Measurements from ENCODE around the gene DPYSL4.

DPYSL4 gene

DNA sequence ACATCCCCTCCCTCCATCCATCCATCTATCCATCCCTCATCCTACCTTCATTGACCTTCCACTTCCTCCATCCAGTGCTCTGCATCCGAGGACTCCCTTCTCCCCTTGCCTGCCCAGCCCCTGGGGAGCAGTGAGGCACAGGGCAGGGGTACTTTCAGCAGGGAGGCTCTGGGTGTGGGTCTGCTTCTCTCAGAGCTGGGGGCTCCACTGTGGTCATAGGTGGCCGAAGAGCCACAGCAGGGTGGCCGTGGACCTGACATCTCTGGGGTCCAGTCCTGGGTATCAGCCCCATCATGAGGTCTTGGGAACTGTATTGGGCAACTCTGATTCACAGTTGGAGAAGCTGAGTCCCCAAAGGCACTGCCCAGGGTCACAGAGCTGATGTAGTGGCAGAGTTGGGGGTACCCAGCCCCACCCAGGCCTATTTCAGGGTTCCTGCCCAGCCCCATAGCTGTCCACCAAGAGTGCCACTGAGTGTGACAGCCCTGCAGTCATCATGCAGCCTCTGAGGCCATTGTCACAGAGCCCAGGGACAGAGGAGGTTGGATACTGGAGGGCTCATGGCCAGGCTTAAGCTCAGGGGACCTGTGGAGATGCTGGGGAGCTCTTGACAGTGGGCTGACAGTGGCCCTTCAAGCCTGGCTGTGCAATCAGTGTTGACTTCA, 35.3 kb upstream of the DPYSL4 start:
- TF ChIP-seq FOXP2 (optimal IDR thresholded peaks at IDR 0.05; ENCODE audit: borderline replicate concordance, extremely low read depth, extremely low read length, insufficient read depth) (no peak), SIN3A (IDR thresholded peaks at IDR 0.05; ENCODE audit: borderline replicate concordance, insufficient read depth, low read length) (no peak), TAF1 (IDR thresholded peaks at IDR 0.05; ENCODE audit: borderline replicate concordance, insufficient read depth, low read length) (no peak), POLR2AphosphoS5 (IDR thresholded peaks at IDR 0.05; ENCODE audit: low read depth, low read length) (no peak)
- TF ChIP-seq, protein P1, sequence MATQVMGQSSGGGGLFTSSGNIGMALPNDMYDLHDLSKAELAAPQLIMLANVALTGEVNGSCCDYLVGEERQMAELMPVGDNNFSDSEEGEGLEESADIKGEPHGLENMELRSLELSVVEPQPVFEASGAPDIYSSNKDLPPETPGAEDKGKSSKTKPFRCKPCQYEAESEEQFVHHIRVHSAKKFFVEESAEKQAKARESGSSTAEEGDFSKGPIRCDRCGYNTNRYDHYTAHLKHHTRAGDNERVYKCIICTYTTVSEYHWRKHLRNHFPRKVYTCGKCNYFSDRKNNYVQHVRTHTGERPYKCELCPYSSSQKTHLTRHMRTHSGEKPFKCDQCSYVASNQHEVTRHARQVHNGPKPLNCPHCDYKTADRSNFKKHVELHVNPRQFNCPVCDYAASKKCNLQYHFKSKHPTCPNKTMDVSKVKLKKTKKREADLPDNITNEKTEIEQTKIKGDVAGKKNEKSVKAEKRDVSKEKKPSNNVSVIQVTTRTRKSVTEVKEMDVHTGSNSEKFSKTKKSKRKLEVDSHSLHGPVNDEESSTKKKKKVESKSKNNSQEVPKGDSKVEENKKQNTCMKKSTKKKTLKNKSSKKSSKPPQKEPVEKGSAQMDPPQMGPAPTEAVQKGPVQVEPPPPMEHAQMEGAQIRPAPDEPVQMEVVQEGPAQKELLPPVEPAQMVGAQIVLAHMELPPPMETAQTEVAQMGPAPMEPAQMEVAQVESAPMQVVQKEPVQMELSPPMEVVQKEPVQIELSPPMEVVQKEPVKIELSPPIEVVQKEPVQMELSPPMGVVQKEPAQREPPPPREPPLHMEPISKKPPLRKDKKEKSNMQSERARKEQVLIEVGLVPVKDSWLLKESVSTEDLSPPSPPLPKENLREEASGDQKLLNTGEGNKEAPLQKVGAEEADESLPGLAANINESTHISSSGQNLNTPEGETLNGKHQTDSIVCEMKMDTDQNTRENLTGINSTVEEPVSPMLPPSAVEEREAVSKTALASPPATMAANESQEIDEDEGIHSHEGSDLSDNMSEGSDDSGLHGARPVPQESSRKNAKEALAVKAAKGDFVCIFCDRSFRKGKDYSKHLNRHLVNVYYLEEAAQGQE (IDR thresholded peaks at IDR 0.05; ENCODE audit: insufficient read depth in 1 of 2, low read depth in 2 of 2, low read length in 2 of 2): no peak

GRCh38 chr10:132151951-132152505, 34.7 kb upstream of the DPYSL4 start:
- TF ChIP-seq POLR2AphosphoS5 (IDR thresholded peaks at IDR 0.05; ENCODE audit: low read depth, low read length) (no peak), SIN3A (IDR thresholded peaks at IDR 0.05; ENCODE audit: borderline replicate concordance, insufficient read depth, low read length) (no peak), TAF1 (IDR thresholded peaks at IDR 0.05; ENCODE audit: borderline replicate concordance, insufficient read depth, low read length) (no peak), FOXP2 (optimal IDR thresholded peaks at IDR 0.05; ENCODE audit: borderline replicate concordance, extremely low read depth, extremely low read length, insufficient read depth) (no peak)
- TF ChIP-seq, protein P1 (IDR thresholded peaks at IDR 0.05; ENCODE audit: insufficient read depth in 1 of 2, low read depth in 2 of 2, low read length in 2 of 2): no peak

DNA sequence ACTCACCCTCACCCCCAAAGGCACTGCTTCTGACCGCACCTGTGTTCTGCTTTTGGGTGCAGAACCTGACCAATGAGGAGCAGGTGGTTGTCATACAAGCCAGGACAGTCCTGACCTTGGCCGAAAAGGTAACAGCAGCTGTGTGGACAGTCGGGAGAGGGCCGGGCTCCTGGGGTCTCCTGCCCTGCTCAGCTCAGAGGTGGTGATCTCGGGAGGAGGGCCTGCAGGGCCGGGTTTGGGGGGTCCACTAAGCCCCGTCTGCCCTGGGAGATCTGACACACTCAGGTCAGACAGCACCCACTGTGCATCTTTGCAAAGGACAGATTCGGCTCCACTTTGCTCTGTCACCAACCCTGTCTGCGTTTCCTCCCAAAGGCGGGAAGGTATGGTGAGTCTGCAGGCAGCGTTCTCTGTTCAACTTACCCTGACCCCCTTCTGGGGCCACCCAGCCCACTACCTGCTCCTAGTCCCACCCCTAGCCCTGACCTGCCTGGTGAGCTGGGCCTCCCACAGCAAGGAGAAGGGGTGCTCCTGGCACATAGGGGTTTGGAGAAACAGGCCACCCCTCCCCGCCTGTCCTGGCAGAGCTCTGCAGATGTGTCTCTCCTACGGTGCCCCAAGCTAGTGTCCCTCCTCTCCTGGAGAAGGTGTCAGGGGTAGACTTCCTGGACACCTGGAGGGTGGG, 33.7 kb upstream of the DPYSL4 start:
- TF ChIP-seq FOXP2 (optimal IDR thresholded peaks at IDR 0.05; ENCODE audit: borderline replicate concordance, extremely low read depth, extremely low read length, insufficient read depth) (no peak), POLR2AphosphoS5 (IDR thresholded peaks at IDR 0.05; ENCODE audit: low read depth, low read length) (no peak), TAF1 (IDR thresholded peaks at IDR 0.05; ENCODE audit: borderline replicate concordance, insufficient read depth, low read length) (no peak), SIN3A (IDR thresholded peaks at IDR 0.05; ENCODE audit: borderline replicate concordance, insufficient read depth, low read length) (no peak)
- TF ChIP-seq, protein P1 (IDR thresholded peaks at IDR 0.05; ENCODE audit: insufficient read depth in 1 of 2, low read depth in 2 of 2, low read length in 2 of 2): no peak

GRCh38 chr10:132153616-132154217, 33.0 kb upstream of the DPYSL4 start:
- TF ChIP-seq FOXP2 (optimal IDR thresholded peaks at IDR 0.05; ENCODE audit: borderline replicate concordance, extremely low read depth, extremely low read length, insufficient read depth): no peak
- no peak for TF ChIP-seq TAF1 (IDR thresholded peaks at IDR 0.05; ENCODE audit: borderline replicate concordance, insufficient read depth, low read length)
- TF ChIP-seq, protein P1 (IDR thresholded peaks at IDR 0.05; ENCODE audit: insufficient read depth in 1 of 2, low read depth in 2 of 2, low read length in 2 of 2): no peak
- TF ChIP-seq POLR2AphosphoS5 (IDR thresholded peaks at IDR 0.05; ENCODE audit: low read depth, low read length): no peak
- no peak for TF ChIP-seq SIN3A (IDR thresholded peaks at IDR 0.05; ENCODE audit: borderline replicate concordance, insufficient read depth, low read length)

Measured in PFSK-1 (cell line).